ENCODE results near the gene BACH2. TPM values are rescaled to one million over a fixed set of nuclear protein-coding genes. Genes with fewer than 3 reads are reported as not detected.
A peak's percentile ranks its signal among the peaks of the same experiment; 100 is the strongest.
"Not testable (repeated sequence)": the region's sequence is repeated elsewhere in the genome, so short reads cannot be mapped to it uniquely, and the experiment has no call there.

The BACH2 gene
- total RNA-seq, 2 experiments from 2014 or later = 60.7 to 66.9 TPM

DNA sequence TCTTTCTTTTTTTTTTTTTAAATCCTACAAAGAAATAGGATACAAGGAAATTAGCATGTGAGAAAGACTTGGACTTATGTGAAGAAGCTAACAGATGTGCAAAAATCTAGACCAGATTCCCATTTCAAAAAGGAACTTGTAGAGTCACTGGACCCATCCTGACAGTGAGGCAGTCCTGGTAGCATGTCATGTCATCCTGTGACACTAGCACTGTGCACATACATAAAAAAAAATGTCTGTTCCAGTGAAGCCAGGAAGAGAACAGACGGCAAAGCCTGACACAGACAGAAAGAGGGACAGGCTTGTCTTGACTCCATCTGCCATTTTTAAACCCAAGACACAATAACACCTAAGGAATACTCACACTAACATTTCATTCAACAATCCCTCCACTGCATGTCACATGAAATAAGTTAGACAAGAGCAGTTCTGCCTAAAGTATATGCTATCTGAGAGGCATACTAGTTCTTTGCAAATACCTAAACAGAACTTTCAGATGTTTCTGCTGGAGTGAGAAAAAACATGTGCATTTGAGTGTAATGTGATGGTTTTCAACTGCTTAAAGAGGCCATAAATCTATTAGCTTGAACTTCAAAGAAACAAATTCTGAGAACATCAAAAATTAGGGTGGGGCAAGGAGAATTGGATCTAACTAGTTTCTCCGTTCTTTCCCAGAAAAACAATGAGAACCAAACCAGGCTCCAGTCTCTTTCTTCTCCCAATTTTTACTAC is 159.6 kb downstream of the BACH2 start:
- intact Hi-C loops (cut with micrococcal nuclease) = no loop called here
- peak overlapping the region; percentile 64 for H3K27ac Mint-ChIP-seq
- peaks cover 44% of the 10 kb centered on the region for H3K36me3 Mint-ChIP-seq (ENCODE audit: low read depth)
- peaks cover 3% of the 10 kb centered on the region for H3K9me3 Mint-ChIP-seq
- H3K4me1 Mint-ChIP-seq (ENCODE audit: low read depth) = peaks cover 66% of the 10 kb centered on the region
- DNase-seq = no peak
- peak; percentile 52 for ATAC-seq
- CTCF ChIA-PET = interaction anchor here (0.8 to 4.3 kb wide), 8 partner anchors 11 to 179 kb away, joined by 3 to 19 read pairs (median 3); no protein-coding TSS in a partner anchor
- TF ChIP-seq CTCF (IDR thresholded peaks at IDR 0.05) = no peak
- H3K27me3 Mint-ChIP-seq = no peaks in the 10 kb centered on the region
- no peak overlapping the region for H3K4me3 Mint-ChIP-seq
- POLR2A ChIA-PET = interaction anchor here (0.6 to 1.0 kb wide), 2 partner anchors 17 to 103 kb away, joined by 3 read pairs; no protein-coding TSS in a partner anchor

DNA sequence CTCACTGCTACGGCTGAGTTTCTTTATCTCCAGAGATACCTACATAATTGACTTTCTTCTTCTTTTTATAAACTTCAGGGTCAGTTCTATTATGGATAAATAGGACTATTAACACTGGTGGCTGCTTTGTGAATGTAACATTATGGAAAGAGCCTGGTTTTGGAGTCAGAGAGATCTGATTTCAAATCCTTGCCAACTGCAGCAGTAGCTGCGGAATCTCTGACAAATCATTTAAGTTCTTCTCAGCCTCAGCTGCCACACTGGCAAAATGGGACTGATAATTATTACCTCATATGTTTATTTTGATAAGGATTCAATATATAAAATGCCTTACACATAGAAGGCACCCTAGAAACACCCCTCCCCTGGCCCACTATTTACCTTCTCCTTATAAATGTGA is 160.5 kb downstream of the BACH2 start:
- peak overlapping the region; percentile 79 for H3K27ac Mint-ChIP-seq
- intact Hi-C loops (cut with micrococcal nuclease) = no loop called here
- no peak for DNase-seq
- ATAC-seq = no peak
- H3K4me3 Mint-ChIP-seq = peak overlapping the region; percentile 13
- POLR2A ChIA-PET = interaction anchor here (1.0 kb wide), 1 partner anchor 103 kb away, joined by 3 read pairs; no protein-coding TSS in a partner anchor
- no peaks in the 10 kb centered on the region for H3K27me3 Mint-ChIP-seq
- CTCF ChIA-PET = interaction anchor here (0.8 to 4.3 kb wide), 4 partner anchors 10 to 53 kb away, joined by 3 to 19 read pairs (median 6); no protein-coding TSS in a partner anchor
- no peak for TF ChIP-seq CTCF (IDR thresholded peaks at IDR 0.05)
- peaks cover 44% of the 10 kb centered on the region for H3K36me3 Mint-ChIP-seq (ENCODE audit: low read depth)
- peaks cover 3% of the 10 kb centered on the region for H3K9me3 Mint-ChIP-seq
- peaks cover 73% of the 10 kb centered on the region for H3K4me1 Mint-ChIP-seq (ENCODE audit: low read depth)

GRCh38 chr6:90135667-90136066 is 161.0 kb downstream of the BACH2 start:
- ChIA-PET POLR2A (interaction anchor here (1.0 to 1.5 kb wide), 3 partner anchors 9 to 57 kb away, joined by 3 to 7 read pairs (median 3); no protein-coding TSS in a partner anchor), CTCF (interaction anchor here (1.2 to 1.4 kb wide), 2 partner anchors 42 to 52 kb away, joined by 4 to 8 read pairs; no protein-coding TSS in a partner anchor)
- Mint-ChIP-seq H3K27ac (peak overlapping the region; percentile 79), H3K9me3 (peaks cover 3% of the 10 kb centered on the region), H3K36me3 (ENCODE audit: low read depth) (peaks cover 46% of the 10 kb centered on the region), H3K4me1 (ENCODE audit: low read depth) (peaks cover 78% of the 10 kb centered on the region), H3K4me3 (peak overlapping the region; percentile 13), H3K27me3 (no peaks in the 10 kb centered on the region)
- intact Hi-C loops (cut with micrococcal nuclease) = no loop called here
- ATAC-seq (no peak), DNase-seq (no peak)
- no peak for TF ChIP-seq CTCF (IDR thresholded peaks at IDR 0.05)

DNA sequence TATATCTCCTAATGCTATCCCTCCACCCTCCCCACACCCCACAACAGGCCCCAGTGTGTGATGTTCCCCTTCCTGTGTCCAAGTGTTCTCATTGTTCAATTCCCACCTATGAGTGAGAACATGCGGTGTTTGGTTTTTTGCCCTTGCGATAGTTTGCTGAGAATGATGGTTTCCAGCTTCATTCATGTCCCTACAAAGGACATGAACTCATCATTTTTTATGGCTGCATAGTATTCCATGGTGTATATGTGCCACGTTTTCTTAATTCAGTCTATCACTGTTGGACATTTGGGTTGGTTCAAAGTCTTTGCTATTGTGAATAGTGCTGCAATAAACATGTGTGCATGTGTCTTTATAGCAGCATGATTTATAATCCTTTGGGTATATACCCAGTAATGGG is 163.0 kb downstream of the BACH2 start:
- H3K36me3 Mint-ChIP-seq (ENCODE audit: low read depth) = peaks cover 36% of the 10 kb centered on the region
- peaks cover 70% of the 10 kb centered on the region for H3K4me1 Mint-ChIP-seq (ENCODE audit: low read depth)
- POLR2A ChIA-PET; ATAC-seq; H3K27ac Mint-ChIP-seq; intact Hi-C loops (cut with micrococcal nuclease); H3K9me3 Mint-ChIP-seq; CTCF ChIA-PET; H3K27me3 Mint-ChIP-seq; H3K4me3 Mint-ChIP-seq; DNase-seq: not testable (repeated sequence)

DNA sequence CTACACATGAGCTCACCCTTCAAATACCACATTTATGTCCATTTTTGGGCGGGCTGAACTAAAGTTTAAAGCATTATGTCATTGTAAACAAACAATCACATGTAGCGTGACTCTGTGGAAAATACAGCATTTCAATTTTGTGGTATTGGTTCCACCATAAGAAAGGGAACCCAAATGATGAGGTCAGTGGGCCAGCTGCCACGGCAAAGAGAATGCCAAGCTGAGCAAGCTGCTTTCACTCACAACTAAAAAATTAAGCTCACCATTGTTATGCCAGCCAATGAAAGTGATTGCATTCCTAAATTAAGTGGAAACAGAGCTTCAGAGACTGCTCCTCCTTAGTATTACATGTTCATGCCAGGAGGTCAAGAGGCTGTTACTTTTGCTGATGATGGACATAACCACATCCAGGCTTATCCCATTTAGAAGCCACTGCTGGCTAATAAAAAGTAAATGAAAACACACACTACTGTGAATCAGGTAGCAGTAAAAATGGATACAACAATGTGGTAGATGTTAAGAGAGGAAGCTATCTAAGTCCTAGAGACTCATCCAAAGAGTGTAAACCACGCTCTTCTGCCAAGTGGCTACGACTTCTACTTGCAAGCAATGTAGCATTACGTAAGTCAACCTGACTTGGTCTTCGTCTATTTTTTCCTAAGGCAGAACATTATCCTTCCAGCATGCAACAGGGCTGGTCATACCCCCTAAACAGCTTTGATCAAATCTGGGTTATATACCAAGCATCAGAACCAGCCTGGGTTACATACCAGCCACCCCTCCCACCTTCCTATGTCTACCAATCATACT is 164.8 kb downstream of the BACH2 start:
- Mint-ChIP-seq H3K36me3 (ENCODE audit: low read depth) (peaks cover 42% of the 10 kb centered on the region), H3K4me1 (ENCODE audit: low read depth) (peaks cover 68% of the 10 kb centered on the region), H3K27ac (peak overlapping the region; percentile 40), H3K27me3 (no peaks in the 10 kb centered on the region), H3K9me3 (peaks cover 3% of the 10 kb centered on the region), H3K4me3 (no peak overlapping the region)
- ATAC-seq = peak; percentile 38
- TF ChIP-seq CTCF (IDR thresholded peaks at IDR 0.05) = no peak
- CTCF ChIA-PET = interaction anchor here (0.8 to 2.4 kb wide), 3 partner anchors 9 to 191 kb away, joined by 3 to 7 read pairs (median 3); no protein-coding TSS in a partner anchor
- intact Hi-C loops (cut with micrococcal nuclease) = no loop called here
- POLR2A ChIA-PET = interaction anchor here (0.8 to 1.3 kb wide), 3 partner anchors 13 to 99 kb away, joined by 3 to 4 read pairs (median 3); no protein-coding TSS in a partner anchor
- no peak for DNase-seq
